NCI-H1694 (cell line): ENCODE measurements around the gene TMPRSS3.

Experiments used
- DNase-seq: peaks from one replicate; lab custom pipeline; 2025; lab: John Stamatoyannopoulos, UW

TMPRSS3 gene

GRCh38 chr21:42331660-42332059 lies 64.2 kb downstream of the TMPRSS3 start:
- DNase-seq: no peak

GRCh38 chr21:42330380-42331371 lies 65.2 kb downstream of the TMPRSS3 start:
- no peak for DNase-seq

GRCh38 chr21:42324896-42325295 lies 71.0 kb downstream of the TMPRSS3 start:
- DNase-seq: no peak
